Neural progenitor cell (in vitro differentiated cells): Measurements from ENCODE around the gene MDFIC2.
"Not testable (repeated sequence)": the region's sequence is repeated elsewhere in the genome, so short reads cannot be mapped to it uniquely, and the experiment has no call there.

Source experiments
- CTCF ChIP-seq: fragments of 200-600 bp; sonication (generic); IDR thresholded peaks from 2 replicates; pipeline ENCODE4 v1.5.1; 2017; ENCODE audit warnings: antibody characterized with exemption, mild to moderate bottlenecking
- EZH2 ChIP-seq: fragments of 200-600 bp; sonication (generic); IDR thresholded peaks from 2 replicates; pipeline ENCODE4 v1.6.1; 2017; ENCODE audit warnings: antibody characterized with exemption, mild to moderate bottlenecking, moderate library complexity
- EZH2phosphoT487 ChIP-seq: fragments of 200-600 bp; sonication (generic); IDR thresholded peaks from 2 replicates; pipeline ENCODE4 v1.6.1; 2017; ENCODE audit warnings: antibody characterized with exemption

- not testable (repeated sequence) for TF ChIP-seq CTCF, EZH2, EZH2phosphoT487
These were observed 21.9 kb downstream of the MDFIC2 start for GRCh38 chr3:70290431-70291096.
